GM18499 (cell line): ENCODE measurements around the gene UGT1A8.
"Not testable (repeated sequence)": the region's sequence is repeated elsewhere in the genome, so short reads cannot be mapped to it uniquely, and the experiment has no call there.

Source experiments
- ATAC-seq: cut with Tn5 transposase; IDR thresholded peaks from one replicate; pipeline ENCODE4 v1.9.1; 2021; ENCODE audit warnings: moderate number of reproducible peaks; ENCODE audit not compliant: insufficient read depth, unreplicated experiment

The UGT1A8 gene

DNA sequence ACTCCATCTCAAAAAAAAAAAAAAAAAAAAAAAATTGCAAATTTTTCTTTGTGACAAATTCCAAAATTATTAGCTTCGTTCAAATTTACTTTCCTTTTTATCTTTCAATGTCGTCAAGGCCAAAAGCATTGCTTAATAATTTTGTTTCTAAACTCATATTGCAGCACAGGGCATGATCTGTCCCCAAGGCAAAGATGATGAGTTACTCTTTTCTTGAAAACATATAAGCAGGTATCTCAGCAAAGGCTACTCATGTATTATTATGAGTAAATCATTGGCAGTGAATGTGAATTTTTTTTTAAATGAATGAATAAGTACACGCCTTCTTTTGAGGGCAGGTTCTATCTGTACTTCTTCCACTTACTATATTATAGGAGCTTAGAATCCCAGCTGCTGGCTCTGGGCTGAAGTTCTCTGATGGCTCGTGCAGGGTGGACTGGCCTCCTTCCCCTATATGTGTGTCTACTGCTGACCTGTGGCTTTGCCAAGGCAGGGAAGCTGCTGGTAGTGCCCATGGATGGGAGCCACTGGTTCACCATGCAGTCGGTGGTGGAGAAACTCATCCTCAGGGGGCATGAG, 64.2 kb downstream of the UGT1A8 start, which contains the start of gene UGT1A7:
Gene UGT1A7 (plus strand): TSS at position 381 of the 579 bp plus-strand sequence. CDS start 37 bp downstream, at position 418.
- no peak for ATAC-seq

DNA sequence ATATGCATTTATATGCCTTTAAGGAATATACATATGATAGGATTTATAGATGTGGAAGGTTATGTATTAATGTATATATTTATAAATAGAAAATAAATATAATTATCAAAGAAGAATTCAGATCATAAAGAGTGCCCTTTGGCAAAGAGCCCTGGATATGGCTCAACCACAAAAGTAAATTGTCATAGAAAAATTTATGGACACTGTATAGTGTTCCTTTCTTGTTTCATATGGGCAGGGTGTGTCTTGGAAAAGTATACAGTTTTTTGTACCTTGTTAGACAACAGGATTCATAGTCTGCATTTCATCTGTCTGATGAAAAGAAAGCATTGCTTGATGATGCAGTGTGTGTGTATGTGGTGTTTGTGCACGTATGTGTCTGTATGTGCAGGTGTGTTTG, 67.2 kb downstream of the UGT1A8 start:
- ATAC-seq: no peak

DNA sequence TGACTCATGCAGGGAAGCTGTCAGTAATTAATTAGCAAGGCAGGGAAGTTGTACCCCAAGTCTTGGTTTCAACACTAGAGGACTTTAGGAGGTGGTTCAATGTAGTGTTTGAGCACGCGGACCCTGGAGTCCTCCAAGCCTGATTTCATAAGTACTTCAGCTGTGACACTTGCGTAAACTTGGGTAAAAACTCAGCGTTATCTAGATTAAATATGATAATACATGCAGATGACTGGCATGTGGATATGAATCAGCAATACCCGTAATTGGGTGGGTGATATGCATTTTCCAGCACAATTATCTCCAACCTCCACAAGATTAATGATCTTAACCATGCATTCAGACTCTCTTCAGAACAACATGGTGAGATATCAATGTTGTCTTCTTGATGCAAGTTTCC, 69.5 kb downstream of the UGT1A8 start:
- ATAC-seq: no peak

DNA sequence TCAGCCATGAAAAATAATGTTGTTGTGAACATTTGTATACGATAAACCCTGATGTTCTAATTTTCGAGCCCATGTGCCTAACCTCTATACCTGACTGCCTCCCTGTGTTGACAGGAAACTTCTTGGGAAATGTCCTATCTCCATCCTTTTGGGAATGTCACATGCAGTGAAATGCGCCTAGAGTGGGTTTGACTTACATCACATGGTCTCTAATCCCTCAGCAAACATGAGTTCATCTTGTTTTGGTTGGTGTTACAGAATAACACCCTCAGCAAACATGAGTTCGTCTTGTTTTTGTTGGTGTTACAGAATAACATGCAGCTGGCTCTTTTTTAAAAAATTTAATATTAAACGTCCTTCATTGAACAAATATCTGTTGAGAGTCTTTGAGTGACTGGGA, 70.9 kb downstream of the UGT1A8 start:
- no peak for ATAC-seq

DNA sequence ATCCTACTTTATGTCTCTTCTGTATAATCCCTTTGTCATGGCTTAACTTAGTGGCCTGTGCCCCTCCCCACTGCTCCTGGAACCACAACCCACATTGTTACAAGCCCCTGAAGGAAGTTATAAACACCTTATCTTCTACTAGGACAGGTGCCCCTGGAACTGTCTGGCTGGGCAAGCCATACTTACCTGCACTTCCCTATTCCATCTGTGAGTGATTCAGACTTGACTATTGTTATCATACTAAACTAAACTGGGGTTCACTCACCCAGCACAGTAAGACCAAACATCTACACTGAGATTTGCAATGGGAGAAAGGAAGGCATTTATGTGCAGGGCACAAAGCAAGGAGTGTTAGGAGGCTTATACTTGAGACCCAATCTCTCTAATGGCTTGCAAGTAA, 71.6 kb downstream of the UGT1A8 start:
- ATAC-seq: no peak

DNA sequence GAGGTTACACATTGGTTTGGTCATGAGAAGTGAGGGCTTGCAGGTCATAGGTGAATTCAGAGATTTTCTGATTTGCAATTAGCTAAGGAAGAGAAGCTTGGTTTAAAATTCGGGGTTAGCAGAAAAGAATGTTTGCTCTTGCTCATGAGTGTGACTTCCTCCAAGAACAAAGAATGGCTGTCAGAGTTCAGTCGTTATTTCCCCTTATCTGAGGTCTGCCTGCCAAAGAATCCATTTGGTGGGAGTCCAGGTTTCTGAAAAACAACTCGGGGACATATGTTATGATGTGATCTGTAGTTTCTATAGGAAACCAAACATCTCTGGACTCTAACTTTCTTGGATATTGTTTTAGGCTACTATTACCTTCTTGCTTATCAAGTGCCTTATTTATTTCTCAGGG, 72.1 kb downstream of the UGT1A8 start:
- no peak for ATAC-seq

DNA sequence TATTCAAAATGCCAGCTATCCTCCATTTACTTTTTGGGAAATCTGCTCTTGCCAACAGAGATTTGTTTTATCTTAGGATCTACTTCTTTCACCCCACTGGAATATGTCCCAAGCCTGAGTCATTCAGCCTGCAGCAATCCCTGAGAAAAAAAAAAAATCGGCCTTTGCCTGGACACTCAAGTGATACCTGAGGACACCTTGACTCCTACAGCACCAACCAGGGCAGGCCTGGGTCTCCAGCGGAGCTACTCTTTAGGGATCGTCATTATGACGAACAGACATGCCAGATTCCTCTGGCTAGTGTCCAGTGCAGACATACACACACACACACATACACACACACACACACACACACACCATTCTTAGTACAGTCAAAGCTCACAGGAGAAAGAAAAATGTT, 73.0 kb downstream of the UGT1A8 start:
- ATAC-seq: no peak

DNA sequence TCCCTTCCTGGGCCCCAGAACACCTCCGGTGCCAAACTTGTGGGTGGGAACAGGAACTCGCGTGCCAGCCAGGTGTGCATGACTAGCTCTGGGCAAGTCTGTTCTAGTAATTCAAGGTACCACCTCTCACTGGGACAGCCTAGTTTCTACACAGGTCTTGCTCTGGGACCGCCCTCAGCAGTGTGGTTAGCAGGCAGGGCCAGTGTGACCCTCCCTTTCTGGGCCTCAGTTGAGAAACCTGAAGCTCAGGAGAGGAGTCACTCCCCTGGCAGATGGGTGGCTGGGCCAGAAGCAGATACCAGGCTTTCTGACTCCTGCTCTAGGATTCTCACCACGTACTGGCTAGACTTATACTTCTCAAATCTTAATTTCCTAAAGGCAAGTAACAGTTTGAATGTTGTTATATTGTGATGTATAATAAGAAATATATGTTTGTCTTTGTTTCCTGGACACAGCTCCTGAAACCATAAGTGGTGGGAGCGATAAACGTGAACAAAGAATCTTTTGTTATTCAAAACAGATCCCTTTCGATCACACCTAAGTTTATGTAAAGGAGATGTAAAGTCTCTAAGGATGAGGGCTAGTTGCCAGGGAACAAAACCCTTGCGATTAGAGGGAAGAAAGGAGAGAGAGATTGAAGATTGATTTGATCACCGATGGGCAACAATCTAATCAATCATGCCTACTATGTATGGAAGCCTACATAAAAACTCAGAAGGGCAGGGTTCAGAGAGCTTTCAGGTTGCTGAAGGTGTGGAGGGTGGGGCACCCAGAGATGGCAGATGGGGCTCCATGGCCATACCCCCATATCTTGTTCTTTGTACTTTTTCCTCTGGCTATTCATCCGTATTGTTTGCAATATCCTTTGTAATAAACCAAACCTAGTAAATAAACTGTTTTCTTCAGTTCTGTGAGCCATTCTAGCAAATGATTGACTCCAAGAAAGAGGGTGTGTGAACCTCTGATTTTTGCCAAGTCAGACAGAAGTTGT, 74.3 kb downstream of the UGT1A8 start:
- no peak for ATAC-seq

DNA sequence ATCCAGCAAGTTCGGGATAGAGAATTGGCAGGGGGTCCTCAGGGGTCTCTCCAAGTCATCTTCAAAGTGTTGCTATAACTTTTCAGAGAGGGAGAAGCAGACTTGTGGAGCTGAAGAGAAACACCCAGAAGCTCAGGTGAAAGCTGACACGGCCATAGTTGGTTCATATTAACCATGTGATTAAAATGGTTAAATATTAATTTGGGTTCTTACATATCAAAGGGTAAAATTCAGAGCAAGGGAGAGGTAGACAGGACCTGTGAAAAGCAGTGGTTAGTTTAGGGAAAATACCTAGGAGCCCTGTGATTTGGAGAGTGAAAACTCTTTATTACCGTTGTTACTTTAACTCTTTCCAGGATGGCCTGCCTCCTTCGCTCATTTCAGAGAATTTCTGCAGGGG, 75.2 kb downstream of the UGT1A8 start, which contains the start of gene UGT1A6:
Gene UGT1A6 (plus strand): TSS at position 243 of the 400 bp plus-strand sequence. CDS start 115 bp downstream, at position 358.
- ATAC-seq: no peak

DNA sequence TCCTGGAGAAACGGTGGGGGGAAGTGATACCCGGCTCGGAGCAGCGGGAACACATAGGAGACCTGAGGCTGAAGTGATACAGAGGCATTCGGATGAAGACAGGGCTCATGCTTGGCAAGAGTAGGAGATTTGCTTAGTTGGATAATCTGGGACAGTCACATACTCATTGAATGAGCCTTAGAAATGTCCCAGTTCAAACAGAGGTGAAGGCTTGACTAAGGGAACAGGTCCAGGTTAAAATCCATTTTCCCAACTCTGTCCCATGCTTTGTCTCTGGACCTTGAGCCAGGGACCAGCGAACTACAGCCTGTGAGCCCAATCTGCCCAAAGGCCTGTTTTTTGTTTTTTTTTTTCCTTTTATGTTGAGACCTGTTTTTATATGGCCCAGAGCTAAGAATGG, 76.5 kb downstream of the UGT1A8 start:
- no peak for ATAC-seq

DNA sequence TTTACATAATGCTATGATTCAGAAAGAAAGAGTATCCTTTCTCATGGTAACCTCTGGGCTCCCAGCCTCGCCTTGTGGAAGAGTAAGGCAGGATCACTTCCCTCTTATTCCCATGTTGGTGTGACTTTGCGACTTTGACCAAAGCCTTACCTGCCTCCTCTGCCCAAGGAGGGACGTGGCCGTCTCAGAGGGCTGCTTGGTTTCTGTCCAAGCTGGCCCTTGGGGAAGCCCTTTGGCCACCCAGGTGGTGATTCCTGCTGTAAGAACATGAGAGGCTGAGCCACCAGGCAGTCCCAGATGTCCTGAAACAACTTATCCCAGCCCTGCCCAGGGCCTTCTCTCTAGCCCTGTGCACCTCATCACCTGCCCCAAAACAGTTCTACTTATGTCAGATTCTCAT, 81.3 kb downstream of the UGT1A8 start:
- ATAC-seq: no peak

DNA sequence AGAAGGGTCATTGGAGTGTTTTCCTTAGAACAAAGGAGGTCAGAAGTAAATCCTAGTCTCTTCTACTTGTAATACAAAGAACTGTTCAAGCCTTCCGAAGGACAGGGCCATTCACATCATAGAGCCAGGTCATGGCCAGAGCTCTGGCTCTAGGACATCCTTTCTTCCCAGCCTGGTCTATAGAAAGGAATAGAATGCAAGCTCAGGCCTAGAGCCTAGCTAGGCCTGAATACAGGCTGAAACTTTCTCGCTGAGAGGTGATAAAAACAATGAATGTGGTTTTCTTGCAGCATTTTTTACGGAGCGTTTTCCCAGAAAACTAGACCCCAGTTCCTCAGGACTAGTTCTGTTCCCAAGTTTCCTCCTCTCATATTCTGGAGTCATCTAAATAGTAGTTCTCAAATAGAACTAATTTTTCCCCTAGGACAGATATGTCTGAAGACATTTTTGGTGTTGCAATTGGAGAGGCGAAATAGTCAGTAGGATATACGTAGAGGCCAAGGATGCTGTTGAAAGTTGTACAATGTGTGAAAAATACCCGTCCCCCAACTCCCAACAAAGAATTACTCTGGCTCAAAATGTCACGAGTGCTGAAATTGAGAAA, 82.1 kb downstream of the UGT1A8 start:
- no peak for ATAC-seq

DNA sequence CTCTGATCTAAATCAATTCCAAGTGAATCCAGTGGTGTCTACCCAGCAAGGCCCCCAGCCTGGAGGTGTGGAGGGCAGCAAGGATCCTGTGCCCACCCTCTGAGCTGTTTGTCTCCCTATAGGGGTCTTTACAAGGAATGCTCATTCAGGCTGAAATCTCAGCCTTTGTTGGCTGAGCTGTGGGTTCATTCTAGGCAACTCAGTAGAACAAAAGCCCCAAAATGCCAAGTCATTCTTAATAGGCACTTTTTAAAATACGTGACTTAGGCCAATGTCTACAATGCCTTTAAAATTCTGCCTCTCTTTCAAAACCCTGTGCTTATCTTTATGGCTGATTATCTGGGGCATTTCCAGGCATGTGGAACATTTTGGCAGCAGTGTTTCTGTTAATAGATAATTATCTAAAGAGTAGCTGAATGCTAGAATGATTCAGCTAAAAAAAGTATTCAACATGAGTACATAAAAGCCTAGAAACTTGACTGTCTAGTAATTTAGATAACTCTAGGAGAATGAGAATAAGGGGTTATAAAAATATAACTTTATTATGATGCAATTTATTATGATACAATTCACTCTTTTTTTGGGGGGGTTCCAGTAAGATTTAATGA, 82.7 kb downstream of the UGT1A8 start:
- no peak for ATAC-seq

DNA sequence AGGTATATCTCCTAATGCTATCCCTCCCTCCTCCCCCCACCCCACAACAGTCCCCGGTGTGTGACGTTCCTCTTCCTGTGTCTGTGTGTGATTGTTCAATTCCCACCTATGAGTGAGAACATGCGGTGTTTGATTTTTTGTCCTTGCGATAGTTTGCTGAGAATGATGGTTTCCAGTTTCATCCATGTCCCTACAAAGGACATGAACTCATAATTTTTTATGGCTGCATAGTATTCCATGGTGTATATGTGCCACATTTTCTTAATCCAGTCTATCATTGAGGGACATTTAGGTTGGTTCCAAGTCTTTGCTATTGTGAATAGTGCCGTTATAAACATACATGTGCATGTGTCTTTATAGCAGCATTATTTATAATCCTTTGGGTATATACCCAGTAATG, 83.4 kb downstream of the UGT1A8 start:
- ATAC-seq: not testable (repeated sequence)

DNA sequence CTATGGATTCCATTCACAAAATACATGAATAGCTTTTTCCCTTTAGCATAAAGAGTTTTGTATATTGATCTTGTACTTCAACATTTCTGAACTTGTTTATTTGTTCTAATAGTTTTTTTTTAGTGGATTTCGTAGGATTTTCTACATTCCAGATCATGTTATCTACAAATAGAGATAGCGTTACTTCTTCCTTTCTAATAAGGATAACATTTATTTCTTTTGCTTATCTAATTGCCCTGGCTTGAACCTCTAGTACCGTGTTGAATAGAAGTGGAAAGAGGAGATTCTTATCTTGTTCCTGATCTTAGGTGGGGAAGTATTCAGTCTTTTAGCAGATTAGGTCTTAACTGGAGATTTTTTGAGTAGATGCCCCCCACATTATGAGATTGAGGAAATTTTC, 84.8 kb downstream of the UGT1A8 start:
- no peak for ATAC-seq

DNA sequence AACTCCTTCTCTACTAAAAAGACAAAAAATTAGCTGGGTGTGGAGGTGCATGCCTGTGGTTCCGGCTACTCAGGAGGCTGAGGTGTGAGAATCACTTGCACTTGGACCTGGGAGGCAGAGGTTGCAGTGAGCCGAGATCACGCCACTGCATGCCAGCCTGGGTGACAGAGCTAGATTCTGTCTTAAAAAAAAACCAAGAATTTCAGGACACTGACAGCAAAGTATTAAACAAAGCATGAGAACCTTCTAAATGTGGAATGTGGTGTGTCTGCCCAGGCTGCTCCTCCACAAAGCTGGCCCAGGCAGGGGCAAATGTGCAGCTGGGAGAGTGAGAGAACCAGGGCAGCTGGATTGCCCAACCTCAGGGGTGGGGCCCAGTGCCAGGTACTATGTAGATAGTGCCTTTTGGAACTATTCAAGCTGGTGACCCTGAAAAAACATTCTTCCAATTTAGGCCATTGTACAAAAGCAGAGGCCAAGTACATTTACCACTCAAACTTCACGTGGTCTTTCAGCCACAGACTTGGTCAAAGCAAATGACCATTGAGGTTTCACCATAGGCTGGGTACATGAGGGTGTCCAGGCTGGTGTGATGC, 88.6 kb downstream of the UGT1A8 start:
- ATAC-seq: no peak

DNA sequence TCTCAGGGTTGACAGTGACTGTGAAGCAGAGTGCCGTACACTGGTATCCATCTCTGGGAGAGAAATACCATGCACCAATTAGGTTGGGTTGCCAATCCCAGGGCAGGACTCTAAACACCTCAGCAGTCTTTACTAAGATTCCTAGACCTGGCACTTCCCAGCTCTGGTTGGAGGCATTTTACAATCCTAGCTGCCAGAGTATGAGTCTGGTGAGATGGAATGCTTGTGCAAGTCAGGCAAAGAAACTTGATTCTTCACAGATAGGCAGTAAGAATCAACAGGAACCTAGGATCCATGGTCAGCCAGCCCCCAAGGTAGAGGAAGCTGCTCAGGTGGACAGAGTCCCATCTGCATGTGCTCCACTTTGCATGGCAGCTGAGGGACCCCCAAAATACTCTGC, 89.3 kb downstream of the UGT1A8 start:
- ATAC-seq: no peak

DNA sequence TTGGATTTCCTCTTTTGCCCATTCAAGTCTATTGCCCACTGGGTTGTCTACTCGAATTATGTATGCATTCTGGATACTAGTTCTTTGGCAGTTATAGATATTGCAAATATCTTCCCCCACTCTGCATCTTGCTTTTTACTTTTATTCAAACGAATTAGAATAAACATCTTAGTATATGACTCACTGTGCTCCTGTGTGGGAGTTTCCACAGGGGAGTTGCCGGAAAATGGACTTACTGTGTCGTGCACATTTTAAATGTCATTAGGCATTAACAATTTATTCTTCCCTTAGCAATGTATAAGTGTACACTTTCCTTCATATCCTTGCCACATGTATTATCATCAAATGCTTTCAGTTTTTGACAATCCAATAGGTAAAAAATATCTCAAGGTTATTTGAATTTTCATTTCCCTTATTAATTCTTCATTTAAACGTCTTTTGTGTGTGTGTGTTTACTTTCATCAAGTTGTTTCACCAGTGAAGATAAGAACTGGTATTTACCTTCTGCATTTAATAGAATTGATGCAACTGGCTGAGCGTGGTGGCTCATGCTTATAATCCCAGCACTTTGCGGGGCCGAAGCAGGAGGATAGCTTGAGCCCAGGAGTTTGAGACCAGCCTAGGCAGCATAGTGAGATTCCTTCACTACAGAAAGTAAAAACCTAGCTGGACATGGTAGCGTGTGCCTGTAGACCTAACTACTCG, 90.7 kb downstream of the UGT1A8 start:
- ATAC-seq: no peak

DNA sequence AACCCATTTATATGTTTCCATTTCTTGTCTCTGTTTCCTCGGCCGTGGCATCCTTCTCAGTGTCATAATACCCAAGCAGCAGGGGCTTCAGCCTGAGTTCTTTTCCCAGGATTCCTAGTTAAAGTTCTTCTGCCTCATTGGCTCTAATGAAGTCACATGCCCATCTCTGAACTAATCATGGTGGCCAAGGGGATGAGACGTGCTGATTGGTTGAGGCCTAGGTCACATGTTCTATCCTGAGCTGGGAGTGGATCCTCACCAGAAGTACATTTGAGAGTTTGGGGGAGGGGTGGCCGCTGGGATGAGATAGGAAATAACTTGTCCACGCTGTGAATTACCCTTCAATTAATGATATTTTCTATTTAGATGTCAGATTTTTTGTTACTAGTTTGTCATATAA, 91.5 kb downstream of the UGT1A8 start:
- no peak for ATAC-seq
